GM18868 (cell line): Measurements from ENCODE around the gene ARPC1B.

Experiments
- ATAC-seq: cut with Tn5 transposase; IDR thresholded peaks from one replicate; pipeline ENCODE4 v1.9.1; 2021; ENCODE audit warnings: mild to moderate bottlenecking, moderate library complexity; ENCODE audit not compliant: unreplicated experiment

Gene ARPC1B

DNA sequence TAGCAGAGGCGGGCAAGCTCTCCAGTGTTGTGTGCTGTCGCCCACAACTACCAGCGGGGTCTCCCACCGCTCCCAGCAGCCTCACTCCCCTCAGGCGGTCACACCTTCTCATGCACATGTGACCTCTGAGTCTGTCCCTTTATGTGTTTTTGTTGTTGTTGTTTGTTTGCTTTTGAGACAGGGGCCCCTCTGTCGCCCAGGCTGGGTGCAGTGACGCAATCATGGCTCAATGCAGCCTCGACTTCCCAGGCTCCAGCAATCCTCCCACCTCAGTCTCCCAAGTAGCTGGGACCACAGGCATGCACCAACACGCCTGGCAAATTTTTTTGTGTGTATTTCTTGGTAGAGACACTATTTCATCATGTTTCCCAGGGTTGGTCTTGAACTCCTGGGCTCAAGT is 65.7 kb downstream of the ARPC1B start:
- ATAC-seq = no peak
